NB4 (cell line): Measurements from ENCODE around the gene TMEM213.
A peak's percentile ranks its signal among the peaks of the same experiment; 100 is the strongest.

ENCODE experiments used
- DNase-seq: peaks from one replicate; pipeline ENCODE4 v3.0.0; 2010; ENCODE audit warnings: low read depth
- H3K4me3 ChIP-seq: one replicate; pipeline ENCODE4 v1.5.1; 2011; ENCODE audit warnings: mild to moderate bottlenecking, low read depth, low read length, moderate library complexity
- CTCF ChIP-seq: IDR thresholded peaks from one replicate; pipeline ENCODE4 v1.5.1; 2012; ENCODE audit warnings: low read depth, low read length
- MAX ChIP-seq: IDR thresholded peaks from 2 replicates; pipeline ENCODE4 v1.6.1; 2011; ENCODE audit warnings: low read depth, low read length
- MYC ChIP-seq: IDR thresholded peaks from 2 replicates; pipeline ENCODE4 v1.6.1; 2011; ENCODE audit warnings: low read depth, low read length
- POLR2A ChIP-seq: IDR thresholded peaks from 2 replicates; pipeline ENCODE4 v1.6.1; 2011; ENCODE audit warnings: mild to moderate bottlenecking; ENCODE audit not compliant: insufficient read length; ENCODE audit errors: extremely low read depth

The TMEM213 gene

GRCh38 chr7:138863931-138864330 lies 66.1 kb downstream of the TMEM213 start:
- no peak for DNase-seq
- H3K4me3 ChIP-seq: no peak overlapping the region
- TF ChIP-seq MAX (no peak), POLR2A (no peak), MYC (no peak), CTCF (no peak)

DNA sequence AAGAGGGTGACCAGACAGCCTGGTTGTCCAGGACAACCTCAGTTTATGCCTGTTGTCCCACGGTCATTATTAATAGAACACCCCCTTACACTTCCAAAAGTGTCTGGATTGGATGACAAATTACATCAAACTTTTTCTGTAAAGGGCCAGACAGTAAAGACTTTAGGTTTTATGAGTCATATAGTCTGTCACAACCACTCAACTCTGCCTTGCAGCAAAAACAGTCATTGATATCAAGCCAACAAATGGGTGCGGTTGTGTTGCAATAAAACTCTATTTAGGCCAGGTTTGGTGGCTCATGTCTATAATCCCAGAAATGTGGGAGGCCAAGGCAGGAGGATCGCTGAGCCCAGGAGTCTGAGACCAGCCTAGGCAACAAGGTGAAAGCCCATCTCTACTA lies 66.9 kb downstream of the TMEM213 start:
- no peak overlapping the region for H3K4me3 ChIP-seq
- peak; percentile 88 for DNase-seq

DNA sequence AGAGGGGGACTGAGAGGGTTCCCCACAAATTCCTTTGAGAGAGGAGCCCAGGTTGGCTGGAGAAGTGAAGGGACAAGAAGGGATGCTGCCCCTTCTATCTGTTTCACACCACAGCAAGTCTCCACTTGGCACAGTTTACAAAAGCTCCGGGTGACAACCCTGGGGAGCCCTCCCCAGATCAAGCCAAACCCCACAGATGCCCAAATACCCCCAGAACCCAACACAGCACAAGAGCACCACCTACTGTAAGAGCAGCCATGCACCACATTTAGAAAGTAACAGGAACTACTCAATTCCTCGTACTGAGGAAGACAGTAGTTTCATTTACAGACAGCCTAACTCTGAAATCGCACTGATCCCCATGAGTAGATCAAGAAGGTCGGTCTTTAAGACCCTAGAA lies 68.0 kb downstream of the TMEM213 start:
- TF ChIP-seq CTCF (peak; percentile 77), MAX (peak; percentile 33), MYC (0 out of 2 replicates have a peak, but pooled peaks have one; percentile 26), POLR2A (no peak)
- no peak overlapping the region for H3K4me3 ChIP-seq
- DNase-seq: peak; percentile 71

More for the DNA sequence above, 66.9 kb downstream of the TMEM213 start:
- TF ChIP-seq POLR2A (no peak), MAX (no peak), MYC (no peak)

DNA sequence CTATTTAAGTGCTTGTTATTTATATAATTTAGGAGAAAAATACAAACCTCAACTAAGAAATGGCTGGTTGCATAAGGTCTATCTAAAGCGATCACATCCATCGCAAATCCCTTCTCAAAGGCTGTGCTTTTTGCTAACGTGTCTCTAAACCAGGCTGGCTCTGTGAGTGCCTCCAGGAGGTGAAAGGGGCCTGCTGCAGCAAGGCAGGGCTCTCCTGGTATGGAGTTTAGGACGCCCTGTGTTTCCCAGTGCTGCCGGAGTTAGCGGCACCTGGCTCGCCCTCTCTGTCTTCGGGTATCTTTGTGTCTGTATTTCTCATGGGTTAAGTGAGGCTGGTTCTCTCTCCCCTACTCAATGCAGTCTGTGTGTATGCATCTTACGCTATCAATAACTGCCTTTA lies 68.6 kb downstream of the TMEM213 start:
- TF ChIP-seq POLR2A (no peak), MYC (no peak), MAX (no peak), CTCF (no peak)
- no peak overlapping the region for H3K4me3 ChIP-seq
- DNase-seq: no peak

GRCh38 chr7:138867744-138868143 lies 70.0 kb downstream of the TMEM213 start:
- no peak for DNase-seq
- no peak overlapping the region for H3K4me3 ChIP-seq
- TF ChIP-seq CTCF (no peak), MAX (no peak), MYC (no peak), POLR2A (no peak)

DNA sequence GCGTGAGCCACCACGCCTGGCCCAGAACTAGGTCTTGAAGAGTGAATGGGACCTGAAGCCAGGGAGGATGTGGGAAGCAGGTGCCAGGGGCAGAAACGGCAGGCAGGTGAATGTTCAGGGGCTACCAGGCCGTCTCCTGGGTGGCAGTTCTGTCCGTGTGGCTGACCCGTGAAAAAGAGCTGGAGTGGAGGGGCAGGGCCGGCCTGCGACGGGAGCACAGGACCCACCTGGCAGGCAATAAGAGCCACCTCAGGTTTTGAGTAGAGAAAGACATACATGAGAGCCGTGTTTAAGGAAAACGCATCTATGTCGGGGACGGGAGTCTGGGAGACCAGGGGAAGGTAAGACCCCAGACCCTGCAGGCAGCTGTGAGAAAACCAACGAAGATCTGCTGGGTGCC lies 70.9 kb downstream of the TMEM213 start:
- no peak overlapping the region for H3K4me3 ChIP-seq
- TF ChIP-seq POLR2A (no peak), MAX (no peak), MYC (no peak), CTCF (no peak)
- DNase-seq: no peak
